Spinal cord (tissue), 10 donors: Measurements from ENCODE around the gene ROS1. TPM values are rescaled to one million over a fixed set of nuclear protein-coding genes. Genes with fewer than 3 reads are reported as not detected.
"Not testable (repeated sequence)": the region's sequence is repeated elsewhere in the genome, so short reads cannot be mapped to it uniquely, and the experiment has no call there.

Experiments
- DNase-seq, 6 donors: peaks; one replicate each; pipeline versions ENCODE4 v3.0.0 to v3.0.0-alpha.2; 2013 to 2015; ENCODE audit warnings: low spot score in 6 of 6, low read depth in 4 of 6
- H3K27ac ChIP-seq: one replicate; pipeline ENCODE4 v1.5.1; 2013; ENCODE audit warnings: low read depth, low read length, control low read depth
- H3K27me3 ChIP-seq: one replicate; pipeline ENCODE4 v1.6.1; 2013; ENCODE audit warnings: low read length; ENCODE audit not compliant: control insufficient read depth, insufficient read depth
- H3K36me3 ChIP-seq: one replicate; pipeline ENCODE4 v1.6.1; 2013; ENCODE audit warnings: low read length; ENCODE audit not compliant: control insufficient read depth, insufficient read depth
- H3K4me1 ChIP-seq: one replicate; pipeline ENCODE4 v1.6.1; 2013; ENCODE audit warnings: low read length; ENCODE audit not compliant: control insufficient read depth, insufficient read depth
- H3K4me3 ChIP-seq: one replicate; pipeline ENCODE4 v1.5.1; 2013; ENCODE audit warnings: low read depth, low read length, control low read depth
- H3K9me3 ChIP-seq: one replicate; pipeline ENCODE4 v1.6.1; 2013; ENCODE audit warnings: low read length; ENCODE audit not compliant: control insufficient read depth, insufficient read depth
- WGBS: methylation state at CpG from one replicate; pipeline ENCODE4 v1.1.5; 2013; ENCODE audit warnings: missing lambda C conversion rate; ENCODE audit not compliant: insufficient coverage; 5-methylcytosine and 5-hydroxymethylcytosine counted together
- long read RNA-seq, 4 donors: transcript quantifications; one replicate each; lab custom pipeline, GENCODE V29; 2026
- polyA plus RNA-seq, 2 donors: library from polyadenylated mRNA; unstranded; fragments of 120-200 nt; gene quantifications; one replicate each; pipeline ENCODE4 v1.2.1, GENCODE V29; 2013; ENCODE audit not compliant: insufficient read length in 2 of 2
- total RNA-seq, 2 donors: library from RNA; depleted of rRNA in 1 of 2; stranded (reverse); fragments of 120-200 nt in 1 of 2; fragments of >200 nt in 1 of 2; gene quantifications; one replicate each; pipeline versions ENCODE4 v1.2.3 to v1.2.4, GENCODE V29; 2013 to 2014
- donor health status: healthy.

ROS1 gene
- total RNA-seq (not detected), polyA plus RNA-seq (under 1 TPM in 1 of 2 donors, not detected in 1; 0.03 TPM)
- long read RNA-seq, donor 1 = 0 reads
- long read RNA-seq, donor 2 = 0 reads
- long read RNA-seq, donor 3 = 0 reads
- long read RNA-seq, donor 4, partial matches to known transcripts = 6 of 7 reads
- long read RNA-seq, donor 4, other reads (novel, unspliced or antisense) = 0 of 7 reads

DNA sequence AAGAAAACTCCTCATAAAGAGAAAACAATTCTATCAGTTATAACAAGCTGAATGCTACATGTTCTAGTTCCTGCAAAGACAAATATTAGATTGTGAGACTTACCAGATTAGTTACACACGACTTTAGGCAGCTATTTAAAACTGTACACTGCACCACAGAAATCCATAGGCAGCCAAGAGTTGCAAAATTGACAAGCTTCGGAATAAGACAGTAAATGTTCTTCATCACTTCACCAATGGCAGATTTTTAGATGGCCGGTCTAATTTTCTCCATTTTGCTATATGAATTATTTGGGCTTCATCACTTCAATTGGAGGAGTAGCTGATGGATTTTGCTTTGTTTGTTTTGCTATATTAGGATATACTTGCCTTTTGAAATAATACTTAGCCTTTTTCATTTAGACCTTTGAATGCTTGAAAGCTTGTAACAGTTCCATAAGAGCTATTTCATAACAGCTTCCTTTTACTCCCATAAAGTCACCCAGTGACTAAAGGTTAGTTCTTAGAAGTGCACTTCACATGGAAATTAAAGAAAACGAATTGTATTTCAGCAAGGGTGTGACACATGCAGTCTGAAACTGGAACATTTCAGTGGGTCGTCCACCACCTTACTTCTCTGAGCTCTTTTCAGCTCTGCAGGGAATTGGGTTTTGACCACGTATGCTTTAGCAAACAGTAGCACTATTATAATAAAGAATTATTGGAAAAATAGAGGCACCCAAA lies at the start of gene ROS1:
ROS1 (minus strand) TSS at position 512 of the 723 bp plus-strand sequence; CDS start at position 226, 286 bp downstream.
- H3K9me3 ChIP-seq = no peaks in the 10 kb centered on the region
- H3K4me1 ChIP-seq = no peaks in the 10 kb centered on the region
- DNase-seq = no peak
- H3K27ac ChIP-seq = no peak within 1 kb of the TSS
- no peaks in the 10 kb centered on the region for H3K36me3 ChIP-seq
- 88% methylated on average over 1 of the region's 6 CpGs for WGBS
- H3K27me3 ChIP-seq = no peaks in the 10 kb centered on the region
- no peak within 1 kb of the TSS for H3K4me3 ChIP-seq

DNA sequence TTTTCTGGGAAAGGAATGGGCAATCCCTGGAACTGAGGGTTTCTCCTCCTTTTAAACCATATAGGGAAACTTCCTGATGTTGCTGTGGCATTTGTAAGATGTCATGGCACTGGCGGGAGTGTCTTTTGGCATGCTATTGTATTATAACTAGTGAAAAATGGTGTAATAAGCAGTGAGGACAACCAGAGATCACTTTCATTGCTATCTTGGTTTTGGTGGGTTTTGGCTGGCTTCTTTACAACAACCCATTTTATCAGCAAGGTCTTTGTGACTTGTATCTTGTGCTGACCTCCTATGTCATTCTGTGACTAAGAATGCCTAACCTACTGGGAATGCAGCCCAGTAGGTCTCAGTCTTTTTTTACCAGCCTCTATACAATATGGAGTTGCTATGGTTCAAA lies 47.7 kb upstream of the ROS1 start:
- Histone ChIP-seq H3K4me1 (no peaks in the 10 kb centered on the region), H3K36me3 (no peaks in the 10 kb centered on the region), H3K9me3 (no peaks in the 10 kb centered on the region), H3K27me3 (no peaks in the 10 kb centered on the region), H3K4me3 (no peak overlapping the region), H3K27ac (no peak overlapping the region)
- DNase-seq = no peak
- no CpG with 5 or more reads among the region's 1 CpG for WGBS

DNA sequence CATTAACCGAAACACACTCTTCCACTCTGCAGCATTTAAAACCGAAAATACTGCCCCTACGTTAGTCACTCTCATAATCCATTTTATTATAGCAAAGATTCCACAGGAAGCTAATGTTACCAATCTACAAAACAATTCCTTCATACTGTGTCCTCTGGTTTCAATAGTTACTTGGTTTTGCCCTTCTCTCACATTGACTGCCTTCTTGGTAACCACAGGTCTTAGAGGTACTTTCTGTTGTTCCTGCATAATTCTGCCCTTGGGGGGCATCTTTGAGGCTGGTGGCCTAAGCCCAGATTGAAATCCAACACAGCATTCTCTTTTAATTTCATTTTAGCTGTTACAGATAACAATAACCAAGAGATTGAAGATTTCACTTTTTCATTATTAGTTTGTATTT lies 46.9 kb upstream of the ROS1 start:
- no peaks in the 10 kb centered on the region for H3K4me1 ChIP-seq
- DNase-seq = no peak
- WGBS = 94% methylated on average over 3 of the region's 3 CpGs
- no peaks in the 10 kb centered on the region for H3K27me3 ChIP-seq
- no peak overlapping the region for H3K27ac ChIP-seq
- no peak overlapping the region for H3K4me3 ChIP-seq
- H3K36me3 ChIP-seq = no peaks in the 10 kb centered on the region
- H3K9me3 ChIP-seq = no peaks in the 10 kb centered on the region

DNA sequence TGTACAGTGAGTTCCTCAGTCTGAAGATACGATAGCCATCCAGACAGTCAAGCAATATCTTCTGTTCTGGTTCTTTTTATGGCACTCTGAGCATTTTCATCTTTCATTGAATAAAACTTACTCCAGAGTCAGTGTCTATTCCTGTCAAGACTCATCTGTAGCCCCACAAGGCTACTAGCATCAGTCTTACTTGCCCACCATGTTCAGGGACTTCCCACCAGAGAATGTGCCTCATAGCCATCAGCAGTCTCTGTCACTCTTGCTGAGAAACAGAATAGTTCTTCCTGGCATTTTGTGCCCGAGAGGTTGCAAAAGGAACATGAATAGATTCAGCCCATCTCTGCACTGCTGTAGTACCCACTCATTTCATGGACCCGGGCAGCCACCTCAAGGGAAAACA lies 44.0 kb upstream of the ROS1 start:
- no peaks in the 10 kb centered on the region for H3K4me1 ChIP-seq
- 93% methylated on average over 3 of the region's 3 CpGs for WGBS
- no peaks in the 10 kb centered on the region for H3K27me3 ChIP-seq
- no peak overlapping the region for H3K4me3 ChIP-seq
- no peak for DNase-seq
- no peaks in the 10 kb centered on the region for H3K9me3 ChIP-seq
- H3K36me3 ChIP-seq = no peaks in the 10 kb centered on the region
- H3K27ac ChIP-seq = no peak overlapping the region

DNA sequence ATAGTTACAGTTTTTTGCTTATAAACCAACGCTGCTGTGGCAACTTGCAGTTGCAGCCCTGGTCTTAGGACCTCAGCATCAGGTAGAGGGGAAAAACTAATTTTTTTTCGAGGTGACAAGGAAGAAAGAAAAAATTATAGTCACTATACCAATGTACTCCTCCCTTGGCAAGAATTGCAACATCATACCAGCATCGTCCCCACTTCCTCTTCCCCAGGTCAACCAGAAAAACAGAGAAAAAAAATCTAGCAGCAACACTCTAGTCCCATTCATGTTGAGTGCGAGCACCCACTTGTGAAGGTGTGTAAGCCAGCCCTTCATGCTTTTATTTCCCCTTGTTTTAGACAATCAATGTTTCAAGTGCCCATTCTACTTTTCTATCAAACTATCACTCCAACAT lies 43.6 kb upstream of the ROS1 start:
- no peak for DNase-seq
- no peaks in the 10 kb centered on the region for H3K9me3 ChIP-seq
- WGBS = 68% methylated on average over 2 of the region's 4 CpGs
- H3K36me3 ChIP-seq = no peaks in the 10 kb centered on the region
- H3K27me3 ChIP-seq = no peaks in the 10 kb centered on the region
- no peak overlapping the region for H3K4me3 ChIP-seq
- no peaks in the 10 kb centered on the region for H3K4me1 ChIP-seq
- H3K27ac ChIP-seq = no peak overlapping the region

DNA sequence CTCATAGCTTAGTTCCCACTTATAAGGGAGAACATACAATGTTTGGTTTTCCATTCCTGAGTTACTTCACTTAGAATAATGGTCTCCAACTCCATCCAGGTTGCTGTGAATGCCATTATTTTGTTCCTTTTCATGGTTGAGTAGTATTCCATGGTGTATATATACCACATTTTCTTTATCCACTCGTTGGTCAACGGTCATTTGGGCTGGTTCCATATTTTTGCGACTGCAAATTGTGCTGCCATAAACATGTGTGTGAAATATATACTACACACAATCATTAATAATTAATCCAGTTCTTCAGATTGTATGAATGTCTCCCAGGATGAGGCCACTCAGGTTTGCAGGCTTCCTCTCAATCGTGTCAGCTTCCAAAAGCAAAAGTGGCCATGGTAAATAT lies 42.8 kb upstream of the ROS1 start:
- WGBS = no CpG with 5 or more reads among the region's 4 CpGs
- DNase-seq, H3K4me3 ChIP-seq, H3K27ac ChIP-seq, H3K9me3 ChIP-seq, H3K4me1 ChIP-seq, H3K36me3 ChIP-seq, H3K27me3 ChIP-seq: not testable (repeated sequence)

DNA sequence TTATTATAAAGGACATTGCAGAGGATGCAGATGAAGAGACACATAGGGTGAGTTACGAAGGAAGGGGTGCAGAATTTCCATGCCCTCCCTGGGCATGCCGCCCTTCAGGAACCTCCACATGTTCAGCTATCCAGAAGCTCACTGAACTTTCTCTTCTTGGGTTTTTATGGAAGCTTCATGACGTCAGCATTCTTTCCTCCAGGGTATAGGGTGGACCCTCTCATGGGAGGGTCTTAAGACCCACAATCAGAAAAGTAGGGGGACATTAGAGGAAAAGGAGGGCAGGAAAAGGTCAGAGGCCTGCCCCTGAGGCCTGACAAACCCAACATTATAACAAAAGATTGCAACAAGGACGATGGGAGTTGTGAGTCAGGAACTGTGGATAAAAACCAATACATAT lies 42.1 kb upstream of the ROS1 start:
- Histone ChIP-seq H3K4me1 (no peaks in the 10 kb centered on the region), H3K27me3 (no peaks in the 10 kb centered on the region), H3K36me3 (no peaks in the 10 kb centered on the region), H3K4me3 (no peak overlapping the region), H3K9me3 (no peaks in the 10 kb centered on the region), H3K27ac (no peak overlapping the region)
- DNase-seq = no peak
- 100% methylated on average over 2 of the region's 4 CpGs for WGBS

DNA sequence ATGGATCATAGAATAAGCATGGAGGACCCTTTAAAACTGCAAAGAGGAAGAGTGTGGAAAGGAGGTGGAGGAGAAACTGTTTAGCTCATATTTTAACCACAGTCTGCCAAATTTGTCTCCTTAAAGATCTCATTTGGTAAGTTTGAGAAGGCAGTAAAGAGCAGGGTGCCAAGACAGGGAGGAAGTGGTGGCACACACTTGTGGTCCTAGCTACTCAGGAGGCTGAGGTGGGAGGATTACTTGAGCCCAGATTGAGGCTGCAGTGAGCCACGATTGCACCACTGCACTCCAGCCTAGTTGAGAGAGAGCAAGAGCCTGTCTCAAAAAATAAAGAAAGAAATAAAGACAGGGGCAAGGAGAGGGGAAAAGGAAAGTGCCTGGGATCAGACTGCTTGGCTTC lies 39.9 kb upstream of the ROS1 start:
- H3K27ac ChIP-seq = no peak overlapping the region
- no peaks in the 10 kb centered on the region for H3K4me1 ChIP-seq
- no peaks in the 10 kb centered on the region for H3K36me3 ChIP-seq
- 43% methylated on average over 1 of the region's 1 CpG for WGBS
- no peaks in the 10 kb centered on the region for H3K27me3 ChIP-seq
- DNase-seq = no peak
- H3K4me3 ChIP-seq = no peak overlapping the region
- no peaks in the 10 kb centered on the region for H3K9me3 ChIP-seq

DNA sequence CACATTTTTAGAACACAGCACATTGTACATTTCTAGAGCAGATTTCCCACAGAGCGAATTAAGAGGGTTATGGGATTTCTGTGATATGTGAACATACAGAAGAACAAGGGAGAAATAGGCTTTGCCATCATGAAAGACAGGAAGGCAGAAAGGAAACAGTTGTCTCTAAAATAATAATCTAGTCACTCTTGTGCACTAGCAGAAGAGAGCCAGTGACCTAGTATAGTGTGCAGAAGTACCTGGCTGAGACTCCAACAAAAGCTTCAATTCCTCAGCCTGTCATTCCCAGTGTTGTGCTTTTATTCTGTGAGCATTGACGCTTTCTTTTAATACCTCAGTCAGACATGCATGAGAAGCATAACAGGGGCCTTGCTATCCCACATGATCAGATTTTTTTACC lies 39.0 kb upstream of the ROS1 start:
- no peaks in the 10 kb centered on the region for H3K27me3 ChIP-seq
- no peak overlapping the region for H3K27ac ChIP-seq
- H3K36me3 ChIP-seq = no peaks in the 10 kb centered on the region
- 38% methylated on average over 1 of the region's 2 CpGs for WGBS
- H3K4me3 ChIP-seq = no peak overlapping the region
- no peaks in the 10 kb centered on the region for H3K4me1 ChIP-seq
- DNase-seq = no peak
- H3K9me3 ChIP-seq = no peaks in the 10 kb centered on the region
